Measurements from ENCODE around the gene ZDHHC3. TPM values are rescaled to one million over a fixed set of nuclear protein-coding genes. Genes with fewer than 3 reads are reported as not detected.

ZDHHC3 gene
- total RNA-seq, 2 donors from 2014 or later = 63.7 to 69.7 TPM

GRCh38 chr3:44984335-44984734 lies 8.4 kb upstream of the ZDHHC3 start:
- WGBS, 2 experiments (ENCODE audit: insufficient coverage in 1 of 2, insufficient read length in 1 of 2) = 89 to 100% methylated on average over 1 to 2 of the region's 2 CpGs
- no peak overlapping the region for H3K4me3 Mint-ChIP-seq
- H3K4me1 Mint-ChIP-seq = peaks cover 24% of the 10 kb centered on the region
- H3K27me3 Mint-ChIP-seq (ENCODE audit: insufficient read depth) = no peaks in the 10 kb centered on the region
- TF ChIP-seq, protein P1, sequence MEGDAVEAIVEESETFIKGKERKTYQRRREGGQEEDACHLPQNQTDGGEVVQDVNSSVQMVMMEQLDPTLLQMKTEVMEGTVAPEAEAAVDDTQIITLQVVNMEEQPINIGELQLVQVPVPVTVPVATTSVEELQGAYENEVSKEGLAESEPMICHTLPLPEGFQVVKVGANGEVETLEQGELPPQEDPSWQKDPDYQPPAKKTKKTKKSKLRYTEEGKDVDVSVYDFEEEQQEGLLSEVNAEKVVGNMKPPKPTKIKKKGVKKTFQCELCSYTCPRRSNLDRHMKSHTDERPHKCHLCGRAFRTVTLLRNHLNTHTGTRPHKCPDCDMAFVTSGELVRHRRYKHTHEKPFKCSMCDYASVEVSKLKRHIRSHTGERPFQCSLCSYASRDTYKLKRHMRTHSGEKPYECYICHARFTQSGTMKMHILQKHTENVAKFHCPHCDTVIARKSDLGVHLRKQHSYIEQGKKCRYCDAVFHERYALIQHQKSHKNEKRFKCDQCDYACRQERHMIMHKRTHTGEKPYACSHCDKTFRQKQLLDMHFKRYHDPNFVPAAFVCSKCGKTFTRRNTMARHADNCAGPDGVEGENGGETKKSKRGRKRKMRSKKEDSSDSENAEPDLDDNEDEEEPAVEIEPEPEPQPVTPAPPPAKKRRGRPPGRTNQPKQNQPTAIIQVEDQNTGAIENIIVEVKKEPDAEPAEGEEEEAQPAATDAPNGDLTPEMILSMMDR (conservative IDR thresholded peaks at IDR 0.05) = no peak
- H3K9me3 ChIP-seq (ENCODE audit: control insufficient read depth, low read length) = peaks cover 19% of the 10 kb centered on the region
- no peak for DNase-seq
- H3K36me3 ChIP-seq (ENCODE audit: control insufficient read depth, insufficient read depth, low read length) = peaks cover 18% of the 10 kb centered on the region
- H3K9ac ChIP-seq (ENCODE audit: extremely low read depth, low read length, poor library complexity, severe bottlenecking) = no peak overlapping the region
- peaks cover 22% of the 10 kb centered on the region for H3K9me3 Mint-ChIP-seq
- H3K4me1 ChIP-seq (ENCODE audit: control insufficient read depth, insufficient read depth, low read length) = peaks cover 3% of the 10 kb centered on the region
- peaks cover 42% of the 10 kb centered on the region for H3K36me3 Mint-ChIP-seq (ENCODE audit: low read depth)
- H3K27me3 ChIP-seq (ENCODE audit: control insufficient read depth, insufficient read depth, low read length, poor library complexity, severe bottlenecking) = no peaks in the 10 kb centered on the region
- no peak overlapping the region for H3K4me3 ChIP-seq (ENCODE audit: low read length)
- H3K27ac Mint-ChIP-seq = no peak overlapping the region
- H3K27ac ChIP-seq (ENCODE audit: low read depth, low read length) = no peak overlapping the region

DNA sequence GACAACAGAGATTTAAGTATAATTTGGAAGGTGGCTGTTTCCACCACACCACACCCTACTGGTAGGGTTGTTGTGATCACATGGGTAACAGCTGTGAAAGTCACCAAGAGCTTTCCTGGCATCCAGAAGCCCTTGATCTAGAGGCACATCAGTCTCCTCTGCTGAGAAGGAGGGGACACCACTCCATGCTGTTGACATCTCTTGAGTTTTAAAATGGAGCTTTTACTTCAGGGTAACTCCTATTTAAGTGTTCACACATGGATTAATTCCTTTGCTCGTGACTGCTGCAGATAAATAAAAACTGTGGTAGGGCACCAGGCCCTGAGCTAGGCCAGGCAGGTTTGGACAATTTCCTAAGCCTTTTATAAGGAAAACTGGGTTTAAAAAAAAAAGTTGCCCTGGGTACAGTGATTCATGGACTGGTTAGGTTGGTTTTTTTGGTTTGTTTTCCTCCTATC lies 7.5 kb upstream of the ZDHHC3 start:
- TF ChIP-seq, protein P1 (conservative IDR thresholded peaks at IDR 0.05) = no peak
- no peak overlapping the region for H3K27ac ChIP-seq (ENCODE audit: low read depth, low read length)
- H3K4me3 ChIP-seq (ENCODE audit: low read length) = no peak overlapping the region
- no peaks in the 10 kb centered on the region for H3K27me3 ChIP-seq (ENCODE audit: control insufficient read depth, insufficient read depth, low read length, poor library complexity, severe bottlenecking)
- no peak overlapping the region for H3K9ac ChIP-seq (ENCODE audit: extremely low read depth, low read length, poor library complexity, severe bottlenecking)
- H3K27me3 Mint-ChIP-seq (ENCODE audit: insufficient read depth) = no peaks in the 10 kb centered on the region
- H3K36me3 ChIP-seq (ENCODE audit: control insufficient read depth, insufficient read depth, low read length) = peaks cover 10% of the 10 kb centered on the region
- peaks cover 36% of the 10 kb centered on the region for H3K36me3 Mint-ChIP-seq (ENCODE audit: low read depth)
- no peak overlapping the region for H3K27ac Mint-ChIP-seq
- WGBS, 2 experiments (ENCODE audit: insufficient coverage in 1 of 2, insufficient read length in 1 of 2) = 83 to 94% methylated on average over 1 of the region's 1 CpG
- no peak for DNase-seq
- peaks cover 3% of the 10 kb centered on the region for H3K4me1 ChIP-seq (ENCODE audit: control insufficient read depth, insufficient read depth, low read length)
- H3K4me1 Mint-ChIP-seq = peaks cover 18% of the 10 kb centered on the region
- peaks cover 19% of the 10 kb centered on the region for H3K9me3 ChIP-seq (ENCODE audit: control insufficient read depth, low read length)
- H3K4me3 Mint-ChIP-seq = no peak overlapping the region
- peaks cover 22% of the 10 kb centered on the region for H3K9me3 Mint-ChIP-seq

- Histone ChIP-seq H3K4me3 (ENCODE audit: low read length) (no peak overlapping the region), H3K9ac (ENCODE audit: extremely low read depth, low read length, poor library complexity, severe bottlenecking) (no peak overlapping the region), H3K4me1 (ENCODE audit: control insufficient read depth, insufficient read depth, low read length) (no peaks in the 10 kb centered on the region), H3K27me3 (ENCODE audit: control insufficient read depth, insufficient read depth, low read length, poor library complexity, severe bottlenecking) (no peaks in the 10 kb centered on the region), H3K36me3 (ENCODE audit: control insufficient read depth, insufficient read depth, low read length) (peaks cover 10% of the 10 kb centered on the region), H3K27ac (ENCODE audit: low read depth, low read length) (no peak overlapping the region), H3K9me3 (ENCODE audit: control insufficient read depth, low read length) (peaks cover 19% of the 10 kb centered on the region)
- H3K9me3 Mint-ChIP-seq = peaks cover 22% of the 10 kb centered on the region
- peaks cover 36% of the 10 kb centered on the region for H3K36me3 Mint-ChIP-seq (ENCODE audit: low read depth)
- peaks cover 14% of the 10 kb centered on the region for H3K4me1 Mint-ChIP-seq
- no peak overlapping the region for H3K27ac Mint-ChIP-seq
- WGBS, 2 experiments (ENCODE audit: insufficient coverage in 1 of 2, insufficient read length in 1 of 2) = 90% methylated on average over 3 of the region's 3 CpGs; no CpG with 5 or more reads in 1 of the 2 experiments
- H3K4me3 Mint-ChIP-seq = no peak overlapping the region
- no peaks in the 10 kb centered on the region for H3K27me3 Mint-ChIP-seq (ENCODE audit: insufficient read depth)
- TF ChIP-seq, protein P1 (conservative IDR thresholded peaks at IDR 0.05) = no peak
- DNase-seq = no peak
Observed at GRCh38 chr3:44982817-44983216, 6.8 kb upstream of the ZDHHC3 start.

Data from endodermal cell (in vitro differentiated cells).